Natural killer cell treated with Interleukin-12 subunit alpha and Interleukin-12 subunit beta and Interleukin-15 and Interleukin-18, amount 100 ng/mL, for 72 hours (primary cell): ENCODE results near the gene DUSP1. TPM values are rescaled to one million over a fixed set of nuclear protein-coding genes. Genes with fewer than 3 reads are reported as not detected.

Experiments used
- ATAC-seq, 2 donors: fragments of 150-1000 bp; cut with Tn5 transposase in 1 of 2; sonication (Bioruptor Pico), chemical (Tn5 transposase) in 1 of 2; 2 replicates each; pipeline ENCODE4 v1.10.0; 2021
- DNase-seq: peaks from one replicate; pipeline ENCODE4 v3.0.0; 2022; ENCODE audit warnings: low spot score
- H3K27ac Mint-ChIP-seq, 2 donors: 1 replicate in 1 of 2; 2 replicates in 1 of 2; pipeline ENCODE4 v1.8.0; 2022; ENCODE audit warnings: mixed read lengths in 2 of 2, mild to moderate bottlenecking in 1 of 2, moderate library complexity in 1 of 2
- H3K27me3 Mint-ChIP-seq, 2 donors: 1 replicate in 1 of 2; 2 replicates in 1 of 2; pipeline ENCODE4 v1.8.0; 2022; ENCODE audit warnings: mixed read lengths in 2 of 2
- H3K36me3 Mint-ChIP-seq: one replicate; pipeline ENCODE4 v1.8.0; 2022; ENCODE audit warnings: mixed read lengths
- H3K4me1 Mint-ChIP-seq, 2 donors: 1 replicate in 1 of 2; 2 replicates in 1 of 2; pipeline ENCODE4 v1.8.0; 2022; ENCODE audit warnings: low read depth in 2 of 2, mixed read lengths in 2 of 2, mild to moderate bottlenecking in 1 of 2
- H3K4me3 Mint-ChIP-seq: one replicate; pipeline ENCODE4 v1.8.0; 2022; ENCODE audit warnings: mixed read lengths
- H3K9me3 Mint-ChIP-seq: 2 replicates; pipeline ENCODE4 v1.8.0; 2022; ENCODE audit warnings: mixed read lengths
- total RNA-seq, 2 donors: library from RNA; stranded (reverse); gene quantifications; one replicate each; pipeline ENCODE4 v1.2.3, GENCODE V29; 2022

DUSP1 gene
- total RNA-seq, 2 donors from 2014 or later = 12.4 to 13.6 TPM

- Mint-ChIP-seq H3K27me3 (peaks cover 0 to 14% of the 10 kb centered on the region in 2 donors), H3K4me1 (peaks cover 8 to 16% of the 10 kb centered on the region in 2 donors), H3K27ac (no peak overlapping the region), H3K36me3 (peaks cover 5% of the 10 kb centered on the region), H3K9me3 (no peaks in the 10 kb centered on the region), H3K4me3 (no peak overlapping the region)
- DNase-seq (peak; percentile 15), ATAC-seq (peak in 1 of 2 donors; percentile 27)
These were observed 26.6 kb downstream of the DUSP1 start for GRCh38 chr5:172744123-172745104.

- no peaks in the 10 kb centered on the region for H3K9me3 Mint-ChIP-seq
These were observed 27.7 kb downstream of the DUSP1 start for GRCh38 chr5:172743112-172743959.

GRCh38 chr5:172741206-172741582 lies 29.8 kb downstream of the DUSP1 start:
- H3K4me1 Mint-ChIP-seq = peaks cover 8 to 16% of the 10 kb centered on the region in 2 donors
- no peak overlapping the region for H3K4me3 Mint-ChIP-seq
- no peaks in the 10 kb centered on the region for H3K9me3 Mint-ChIP-seq
- H3K27me3 Mint-ChIP-seq = peaks cover 0 to 14% of the 10 kb centered on the region in 2 donors
- peak overlapping the region in 1 of 2 donors; percentile 20 for H3K27ac Mint-ChIP-seq
- H3K36me3 Mint-ChIP-seq = no peaks in the 10 kb centered on the region
- DNase-seq (no peak), ATAC-seq (no peak)

More at GRCh38 chr5:172743112-172743959, 27.7 kb downstream of the DUSP1 start:
- Mint-ChIP-seq H3K27ac (no peak overlapping the region), H3K4me3 (no peak overlapping the region), H3K36me3 (peaks cover 5% of the 10 kb centered on the region), H3K27me3 (peaks cover 0 to 14% of the 10 kb centered on the region in 2 donors), H3K4me1 (peaks cover 8 to 16% of the 10 kb centered on the region in 2 donors)
- DNase-seq (peak; percentile 10), ATAC-seq (no peak)

- H3K4me3 Mint-ChIP-seq = no peak overlapping the region
These were observed 30.4 kb downstream of the DUSP1 start for GRCh38 chr5:172740428-172741205.

GRCh38 chr5:172739375-172739774 lies 31.6 kb downstream of the DUSP1 start:
- H3K27me3 Mint-ChIP-seq = peaks cover 0 to 7% of the 10 kb centered on the region in 2 donors
- H3K4me1 Mint-ChIP-seq = peaks cover 6 to 10% of the 10 kb centered on the region in 2 donors
- no peak overlapping the region for H3K27ac Mint-ChIP-seq
- no peaks in the 10 kb centered on the region for H3K36me3 Mint-ChIP-seq
- ATAC-seq (no peak), DNase-seq (peak; percentile 15)
- no peaks in the 10 kb centered on the region for H3K9me3 Mint-ChIP-seq
- no peak overlapping the region for H3K4me3 Mint-ChIP-seq

More at GRCh38 chr5:172740428-172741205, 30.4 kb downstream of the DUSP1 start:
- Mint-ChIP-seq H3K36me3 (no peaks in the 10 kb centered on the region), H3K27ac (no peak overlapping the region), H3K4me1 (peaks cover 8 to 16% of the 10 kb centered on the region in 2 donors), H3K27me3 (peaks cover 0 to 8% of the 10 kb centered on the region in 2 donors), H3K9me3 (no peaks in the 10 kb centered on the region)
- DNase-seq (peak; percentile 40), ATAC-seq (no peak)

- DNase-seq (peak; percentile 52), ATAC-seq (no peak)
- no peak overlapping the region for H3K27ac Mint-ChIP-seq
- H3K36me3 Mint-ChIP-seq = no peaks in the 10 kb centered on the region
- no peak overlapping the region for H3K4me3 Mint-ChIP-seq
- no peaks in the 10 kb centered on the region for H3K9me3 Mint-ChIP-seq
- H3K4me1 Mint-ChIP-seq = peaks cover 4 to 6% of the 10 kb centered on the region in 2 donors
- peaks cover 0 to 10% of the 10 kb centered on the region in 2 donors for H3K27me3 Mint-ChIP-seq
These were observed 34.4 kb downstream of the DUSP1 start for GRCh38 chr5:172736508-172737135.

- Mint-ChIP-seq H3K36me3 (no peaks in the 10 kb centered on the region), H3K4me3 (no peak overlapping the region), H3K9me3 (no peaks in the 10 kb centered on the region), H3K4me1 (peaks cover 0 to 5% of the 10 kb centered on the region in 2 donors), H3K27me3 (peaks cover 0 to 10% of the 10 kb centered on the region in 2 donors), H3K27ac (no peak overlapping the region)
- DNase-seq (peak; percentile 45), ATAC-seq (peak in 1 of 2 donors; percentile 28)
These were observed 35.7 kb downstream of the DUSP1 start for GRCh38 chr5:172735141-172735831.

GRCh38 chr5:172733974-172734346 lies 37.0 kb downstream of the DUSP1 start:
- H3K4me1 Mint-ChIP-seq = peaks cover 0 to 5% of the 10 kb centered on the region in 2 donors
- H3K36me3 Mint-ChIP-seq = no peaks in the 10 kb centered on the region
- no peak overlapping the region for H3K4me3 Mint-ChIP-seq
- no peak for ATAC-seq
- DNase-seq = peak; percentile 18
- peaks cover 0 to 8% of the 10 kb centered on the region in 2 donors for H3K27me3 Mint-ChIP-seq
- no peaks in the 10 kb centered on the region for H3K9me3 Mint-ChIP-seq
- H3K27ac Mint-ChIP-seq = no peak overlapping the region

- H3K9me3 Mint-ChIP-seq = no peaks in the 10 kb centered on the region
- DNase-seq = peak; percentile 59
- no peak overlapping the region for H3K4me3 Mint-ChIP-seq
- H3K4me1 Mint-ChIP-seq = peaks cover 0 to 5% of the 10 kb centered on the region in 2 donors
- H3K36me3 Mint-ChIP-seq = no peaks in the 10 kb centered on the region
- H3K27ac Mint-ChIP-seq = peak overlapping the region in 1 of 2 donors; percentile 41
- no peak for ATAC-seq
- peaks cover 0 to 10% of the 10 kb centered on the region in 2 donors for H3K27me3 Mint-ChIP-seq
These were observed 37.6 kb downstream of the DUSP1 start for GRCh38 chr5:172733131-172733973.

GRCh38 chr5:172732201-172732865 lies 38.7 kb downstream of the DUSP1 start:
- Mint-ChIP-seq H3K36me3 (no peaks in the 10 kb centered on the region), H3K27ac (peak overlapping the region in 1 of 2 donors; percentile 41), H3K27me3 (peaks cover 0 to 16% of the 10 kb centered on the region in 2 donors), H3K4me1 (peaks cover 0 to 5% of the 10 kb centered on the region in 2 donors), H3K4me3 (no peak overlapping the region), H3K9me3 (no peaks in the 10 kb centered on the region)
- ATAC-seq (peak in 1 of 2 donors; percentile 14), DNase-seq (peak; percentile 59)

- H3K9me3 Mint-ChIP-seq = no peaks in the 10 kb centered on the region
- peak; percentile 1 for DNase-seq
- no peak overlapping the region for H3K27ac Mint-ChIP-seq
- no peak overlapping the region for H3K4me3 Mint-ChIP-seq
- peaks cover 0 to 5% of the 10 kb centered on the region in 2 donors for H3K4me1 Mint-ChIP-seq
- no peak for ATAC-seq
- peaks cover 3 to 19% of the 10 kb centered on the region in 2 donors for H3K27me3 Mint-ChIP-seq
- no peaks in the 10 kb centered on the region for H3K36me3 Mint-ChIP-seq
These were observed 39.3 kb downstream of the DUSP1 start for GRCh38 chr5:172731680-172732074.
